ENCODE results near the gene FAM237B. TPM values are rescaled to one million over a fixed set of nuclear protein-coding genes. Genes with fewer than 3 reads are reported as not detected.
A peak's percentile ranks its signal among the peaks of the same experiment; 100 is the strongest.

Gene FAM237B
- total and polyA plus RNA-seq, 9 of the 15 experiments (the other 6 are each of a cell fraction or from before 2014, with no cell fraction given): not detected

DNA sequence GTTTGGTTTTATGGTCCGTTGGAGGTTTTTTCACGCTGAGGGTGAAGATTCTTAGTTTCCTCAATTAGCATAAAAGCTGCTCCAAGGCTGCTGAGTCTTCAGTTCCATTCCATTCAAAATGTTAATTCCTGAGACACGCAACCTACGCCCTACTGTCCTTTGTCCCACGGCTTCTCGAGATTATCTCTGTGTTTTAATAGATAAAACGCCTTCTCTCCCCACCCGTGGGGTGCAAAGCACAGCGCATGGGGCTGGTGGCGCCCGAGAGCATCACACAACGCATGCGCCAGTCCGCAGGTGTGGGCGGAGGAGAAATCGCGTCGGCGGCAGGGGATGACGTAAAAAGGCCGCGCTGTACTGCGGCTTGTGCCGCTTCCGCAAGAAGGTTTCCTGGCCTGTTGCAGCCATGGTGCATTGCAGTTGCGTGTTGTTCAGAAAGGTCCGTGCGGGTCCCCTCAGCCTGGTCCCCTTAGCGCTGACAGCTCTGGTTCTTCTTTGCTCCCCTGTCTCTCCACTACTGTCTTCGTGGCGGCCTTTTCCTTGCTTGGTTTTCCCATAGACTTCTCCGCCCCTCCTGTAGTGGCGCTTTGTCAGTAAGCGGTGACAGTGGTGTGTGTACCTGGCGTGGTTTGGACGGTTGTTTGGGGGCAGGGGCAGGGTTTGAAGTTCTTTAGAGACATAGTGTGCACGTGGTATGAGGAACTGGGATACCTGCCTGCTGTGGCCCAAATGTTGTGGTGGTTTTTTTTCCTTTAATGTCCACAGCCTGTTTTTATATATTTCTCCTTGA lies 25.4 kb upstream of the FAM237B start, which contains the start of gene GTPBP10 (continued):
- TF ChIP-seq, protein P1, sequence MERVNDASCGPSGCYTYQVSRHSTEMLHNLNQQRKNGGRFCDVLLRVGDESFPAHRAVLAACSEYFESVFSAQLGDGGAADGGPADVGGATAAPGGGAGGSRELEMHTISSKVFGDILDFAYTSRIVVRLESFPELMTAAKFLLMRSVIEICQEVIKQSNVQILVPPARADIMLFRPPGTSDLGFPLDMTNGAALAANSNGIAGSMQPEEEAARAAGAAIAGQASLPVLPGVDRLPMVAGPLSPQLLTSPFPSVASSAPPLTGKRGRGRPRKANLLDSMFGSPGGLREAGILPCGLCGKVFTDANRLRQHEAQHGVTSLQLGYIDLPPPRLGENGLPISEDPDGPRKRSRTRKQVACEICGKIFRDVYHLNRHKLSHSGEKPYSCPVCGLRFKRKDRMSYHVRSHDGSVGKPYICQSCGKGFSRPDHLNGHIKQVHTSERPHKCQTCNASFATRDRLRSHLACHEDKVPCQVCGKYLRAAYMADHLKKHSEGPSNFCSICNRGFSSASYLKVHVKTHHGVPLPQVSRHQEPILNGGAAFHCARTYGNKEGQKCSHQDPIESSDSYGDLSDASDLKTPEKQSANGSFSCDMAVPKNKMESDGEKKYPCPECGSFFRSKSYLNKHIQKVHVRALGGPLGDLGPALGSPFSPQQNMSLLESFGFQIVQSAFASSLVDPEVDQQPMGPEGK (CRISPR knock-in tag; IDR thresholded peaks at IDR 0.05; ENCODE audit: borderline replicate concordance): no peak
- peak; percentile 82 for TF ChIP-seq MEIS2 (IDR thresholded peaks at IDR 0.05; ENCODE audit: partially characterized antibody)
- TF ChIP-seq, protein P2, sequence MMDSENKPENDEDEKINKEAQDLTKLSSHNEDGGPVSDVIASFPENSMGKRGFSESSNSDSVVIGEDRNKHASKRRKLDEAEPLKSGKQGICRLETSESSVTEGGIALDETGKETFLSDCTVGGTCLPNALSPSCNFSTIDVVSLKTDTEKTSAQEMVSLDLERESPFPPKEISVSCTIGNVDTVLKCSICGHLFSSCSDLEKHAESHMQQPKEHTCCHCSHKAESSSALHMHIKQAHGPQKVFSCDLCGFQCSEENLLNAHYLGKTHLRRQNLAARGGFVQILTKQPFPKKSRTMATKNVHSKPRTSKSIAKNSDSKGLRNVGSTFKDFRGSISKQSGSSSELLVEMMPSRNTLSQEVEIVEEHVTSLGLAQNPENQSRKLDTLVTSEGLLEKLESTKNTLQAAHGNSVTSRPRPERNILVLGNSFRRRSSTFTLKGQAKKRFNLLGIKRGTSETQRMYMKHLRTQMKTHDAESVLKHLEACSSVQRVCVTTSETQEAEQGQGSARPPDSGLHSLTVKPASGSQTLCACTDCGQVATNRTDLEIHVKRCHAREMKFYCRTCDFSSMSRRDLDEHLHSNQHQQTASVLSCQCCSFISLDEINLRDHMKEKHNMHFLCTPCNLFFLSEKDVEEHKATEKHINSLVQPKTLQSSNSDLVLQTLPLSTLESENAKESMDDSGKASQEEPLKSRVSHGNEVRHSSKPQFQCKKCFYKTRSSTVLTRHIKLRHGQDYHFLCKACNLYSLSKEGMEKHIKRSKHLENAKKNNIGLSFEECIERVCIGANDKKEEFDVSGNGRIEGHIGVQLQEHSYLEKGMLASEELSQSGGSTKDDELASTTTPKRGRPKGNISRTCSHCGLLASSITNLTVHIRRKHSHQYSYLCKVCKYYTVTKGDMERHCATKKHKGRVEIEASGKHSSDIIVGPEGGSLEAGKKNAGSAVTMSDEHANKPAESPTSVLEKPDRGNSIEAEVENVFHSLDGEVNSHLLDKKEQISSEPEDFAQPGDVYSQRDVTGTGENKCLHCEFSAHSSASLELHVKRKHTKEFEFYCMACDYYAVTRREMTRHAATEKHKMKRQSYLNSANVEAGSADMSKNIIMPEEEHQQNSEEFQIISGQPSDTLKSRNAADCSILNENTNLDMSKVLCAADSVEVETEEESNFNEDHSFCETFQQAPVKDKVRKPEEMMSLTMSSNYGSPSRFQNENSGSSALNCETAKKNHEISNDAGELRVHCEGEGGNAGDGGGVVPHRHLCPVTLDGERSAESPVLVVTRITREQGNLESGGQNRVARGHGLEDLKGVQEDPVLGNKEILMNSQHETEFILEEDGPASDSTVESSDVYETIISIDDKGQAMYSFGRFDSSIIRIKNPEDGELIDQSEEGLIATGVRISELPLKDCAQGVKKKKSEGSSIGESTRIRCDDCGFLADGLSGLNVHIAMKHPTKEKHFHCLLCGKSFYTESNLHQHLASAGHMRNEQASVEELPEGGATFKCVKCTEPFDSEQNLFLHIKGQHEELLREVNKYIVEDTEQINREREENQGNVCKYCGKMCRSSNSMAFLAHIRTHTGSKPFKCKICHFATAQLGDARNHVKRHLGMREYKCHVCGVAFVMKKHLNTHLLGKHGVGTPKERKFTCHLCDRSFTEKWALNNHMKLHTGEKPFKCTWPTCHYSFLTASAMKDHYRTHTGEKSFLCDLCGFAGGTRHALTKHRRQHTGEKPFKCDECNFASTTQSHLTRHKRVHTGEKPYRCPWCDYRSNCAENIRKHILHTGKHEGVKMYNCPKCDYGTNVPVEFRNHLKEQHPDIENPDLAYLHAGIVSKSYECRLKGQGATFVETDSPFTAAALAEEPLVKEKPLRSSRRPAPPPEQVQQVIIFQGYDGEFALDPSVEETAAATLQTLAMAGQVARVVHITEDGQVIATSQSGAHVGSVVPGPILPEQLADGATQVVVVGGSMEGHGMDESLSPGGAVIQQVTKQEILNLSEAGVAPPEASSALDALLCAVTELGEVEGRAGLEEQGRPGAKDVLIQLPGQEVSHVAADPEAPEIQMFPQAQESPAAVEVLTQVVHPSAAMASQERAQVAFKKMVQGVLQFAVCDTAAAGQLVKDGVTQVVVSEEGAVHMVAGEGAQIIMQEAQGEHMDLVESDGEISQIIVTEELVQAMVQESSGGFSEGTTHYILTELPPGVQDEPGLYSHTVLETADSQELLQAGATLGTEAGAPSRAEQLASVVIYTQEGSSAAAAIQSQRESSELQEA (IDR thresholded peaks at IDR 0.05; ENCODE audit: low read depth): no peak
- TF ChIP-seq, protein P3, sequence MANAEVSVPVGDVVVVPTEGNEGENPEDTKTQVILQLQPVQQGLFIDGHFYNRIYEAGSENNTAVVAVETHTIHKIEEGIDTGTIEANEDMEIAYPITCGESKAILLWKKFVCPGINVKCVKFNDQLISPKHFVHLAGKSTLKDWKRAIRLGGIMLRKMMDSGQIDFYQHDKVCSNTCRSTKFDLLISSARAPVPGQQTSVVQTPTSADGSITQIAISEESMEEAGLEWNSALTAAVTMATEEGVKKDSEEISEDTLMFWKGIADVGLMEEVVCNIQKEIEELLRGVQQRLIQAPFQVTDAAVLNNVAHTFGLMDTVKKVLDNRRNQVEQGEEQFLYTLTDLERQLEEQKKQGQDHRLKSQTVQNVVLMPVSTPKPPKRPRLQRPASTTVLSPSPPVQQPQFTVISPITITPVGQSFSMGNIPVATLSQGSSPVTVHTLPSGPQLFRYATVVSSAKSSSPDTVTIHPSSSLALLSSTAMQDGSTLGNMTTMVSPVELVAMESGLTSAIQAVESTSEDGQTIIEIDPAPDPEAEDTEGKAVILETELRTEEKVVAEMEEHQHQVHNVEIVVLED (CRISPR knock-in tag; IDR thresholded peaks at IDR 0.05): peak; percentile 69
- TF ChIP-seq BDP1 (IDR thresholded peaks at IDR 0.05; ENCODE audit: insufficient read depth, insufficient read length): no peak
- TF ChIP-seq KLF13 (tag; IDR thresholded peaks at IDR 0.05; ENCODE audit: borderline replicate concordance, low read depth): peak; percentile 83
- peak; percentile 32; the same call in 1 of the 2 replicates for TF ChIP-seq FOXP1 (CRISPR knock-in tag; IDR thresholded peaks at IDR 0.05)
- peak; percentile 95 for TF ChIP-seq TAF1 (IDR thresholded peaks at IDR 0.05; ENCODE audit: control insufficient read depth, extremely low read depth, insufficient read depth, low read length, severe bottlenecking)
- no peak for TF ChIP-seq MIER1 (IDR thresholded peaks at IDR 0.05; ENCODE audit: low read depth)
- no peak for TF ChIP-seq NCOA6 (IDR thresholded peaks at IDR 0.05)
- TF ChIP-seq ASH1L (IDR thresholded peaks at IDR 0.05; ENCODE audit: borderline replicate concordance, low read depth, partially characterized antibody): peak; percentile 67
- TF ChIP-seq, protein P4, sequence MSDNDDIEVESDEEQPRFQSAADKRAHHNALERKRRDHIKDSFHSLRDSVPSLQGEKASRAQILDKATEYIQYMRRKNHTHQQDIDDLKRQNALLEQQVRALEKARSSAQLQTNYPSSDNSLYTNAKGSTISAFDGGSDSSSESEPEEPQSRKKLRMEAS (CRISPR knock-in tag; IDR thresholded peaks at IDR 0.05): peak; percentile 88
- TF ChIP-seq SMAD1 (IDR thresholded peaks at IDR 0.05; ENCODE audit: low read depth, low read length, partially characterized antibody): peak; percentile 28
